Ovary (tissue), 9 donors: Measurements from ENCODE around the gene ZDHHC22. TPM values are rescaled to one million over a fixed set of nuclear protein-coding genes. Genes with fewer than 3 reads are reported as not detected.

Experiments
- DNase-seq, 5 donors: peaks; one replicate each; pipeline ENCODE4 v3.0.0-alpha.2; 2019 to 2020
- H3K27ac ChIP-seq, 2 donors: fragments of 200-600 bp; one replicate each; pipeline versions ENCODE4 v1.5.1 to v1.8.0; 2019 to 2022
- H3K27me3 ChIP-seq: fragments of 200-600 bp; one replicate; pipeline ENCODE4 v1.8.0; 2022
- H3K36me3 ChIP-seq: fragments of 200-600 bp; sonication (generic); one replicate; pipeline ENCODE4 v1.5.1; 2019
- H3K4me1 ChIP-seq: one replicate; pipeline ENCODE4 v1.8.1; 2013; ENCODE audit warnings: mild to moderate bottlenecking, moderate library complexity; ENCODE audit not compliant: insufficient read depth
- H3K4me3 ChIP-seq: fragments of 200-600 bp; sonication (generic); one replicate; pipeline ENCODE4 v1.5.1; 2017
- H3K9me3 ChIP-seq, 2 donors: fragments of 200-600 bp in 1 of 2; sonication (generic) in 1 of 2; one replicate each; pipeline versions ENCODE4 v1.5.1 to v1.8.1; 2013 to 2019; ENCODE audit warnings: mild to moderate bottlenecking in 1 of 2, moderate library complexity in 1 of 2
- EP300 ChIP-seq: sonication (generic); formaldehyde crosslinking; IDR thresholded peaks from one replicate; pipeline ENCODE4 v1.6.1; 2017; ENCODE audit warnings: antibody characterized with exemption
- POLR2A ChIP-seq: fragments of 450-650 bp; IDR thresholded peaks from one replicate; pipeline ENCODE4 v1.6.1; 2017; ENCODE audit warnings: antibody characterized with exemption, mild to moderate bottlenecking, moderate library complexity
- WGBS, 3 donors: extraction: QIAGEN DNeasy Blood & Tissue Kit in 1 of 3; methylation state at CpG; one replicate each; pipeline versions ENCODE4 v1.1.5 to v1.1.7; 2013 to 2017; 5-methylcytosine and 5-hydroxymethylcytosine counted together
- intact Hi-C, 4 donors: fragments of 100-400 bp; cut with DNase I; formaldehyde crosslinking; loops; one replicate each; pipeline versions ENCODE4 v1.11.0 to v1.15.1; 2022 to 2023
- polyA plus RNA-seq, 2 donors: library from polyadenylated mRNA; stranded (reverse); fragments of 200-250 nt in 1 of 2; fragments of 350-450 nt in 1 of 2; fragmentation: Illumina TruSeq in 1 of 2; extraction: RNeasy Lipid Tissue Mini Kit (QIAGEN cat#74804) in 1 of 2; gene quantifications; one replicate each; pipeline ENCODE4 v1.2.3, GENCODE V29; 2013 to 2014
- total RNA-seq, 7 donors: library from RNA; depleted of rRNA in 2 of 7; stranded (reverse); fragments of >200 nt in 2 of 7; fragmentation: NEBNext Ultra II Directional in 3 of 7; extraction: Animal tissue kit (Norgen Biotek cat#: 25700) in 3 of 7; gene quantifications; one replicate each; pipeline versions ENCODE4 v1.1.0 to v1.2.4, GENCODE V29; 2016 to 2023
- TF ChIP-seq, protein P1 (sequence below), 3 donors: fragments of 450-650 bp in 2 of 3; fragments of 200-600 bp in 1 of 3; IDR thresholded peaks; one replicate each; pipeline versions ENCODE4 v1.5.1 to v1.8.0; 2016 to 2022; ENCODE audit warnings: antibody characterized with exemption in 3 of 3, mild to moderate bottlenecking in 1 of 3
- donor health status: DM: no; HTN: no; CAD: no; lungs with moderate emphysema.
- donor health status: DM: no; HTN: no; CAD: no.
- donor health status: Bipolar disorder and iron deficiency.
- donor health status: DM: yes; HTN: yes; CAD: no.
- donor health status: DM: no; HTN: no; CAD: no.
- donor health status: DM: yes; HTN: yes; CAD: no.

Gene ZDHHC22
- total and polyA plus RNA-seq, 9 donors = 0.02 TPM; not detected in 8

- Histone ChIP-seq H3K4me3 (no peak overlapping the region), H3K4me1 (no peaks in the 10 kb centered on the region), H3K27ac (no peak overlapping the region), H3K36me3 (no peaks in the 10 kb centered on the region), H3K9me3 (no peaks in the 10 kb centered on the region), H3K27me3 (no peaks in the 10 kb centered on the region)
- intact Hi-C loops = loop anchor here in 1 of 4 donors (10.0 kb wide), 1 partner anchor 156 kb away; no protein-coding TSS in a partner anchor
- DNase-seq = no peak
- TF ChIP-seq EP300 = no peak
- TF ChIP-seq, protein P1, sequence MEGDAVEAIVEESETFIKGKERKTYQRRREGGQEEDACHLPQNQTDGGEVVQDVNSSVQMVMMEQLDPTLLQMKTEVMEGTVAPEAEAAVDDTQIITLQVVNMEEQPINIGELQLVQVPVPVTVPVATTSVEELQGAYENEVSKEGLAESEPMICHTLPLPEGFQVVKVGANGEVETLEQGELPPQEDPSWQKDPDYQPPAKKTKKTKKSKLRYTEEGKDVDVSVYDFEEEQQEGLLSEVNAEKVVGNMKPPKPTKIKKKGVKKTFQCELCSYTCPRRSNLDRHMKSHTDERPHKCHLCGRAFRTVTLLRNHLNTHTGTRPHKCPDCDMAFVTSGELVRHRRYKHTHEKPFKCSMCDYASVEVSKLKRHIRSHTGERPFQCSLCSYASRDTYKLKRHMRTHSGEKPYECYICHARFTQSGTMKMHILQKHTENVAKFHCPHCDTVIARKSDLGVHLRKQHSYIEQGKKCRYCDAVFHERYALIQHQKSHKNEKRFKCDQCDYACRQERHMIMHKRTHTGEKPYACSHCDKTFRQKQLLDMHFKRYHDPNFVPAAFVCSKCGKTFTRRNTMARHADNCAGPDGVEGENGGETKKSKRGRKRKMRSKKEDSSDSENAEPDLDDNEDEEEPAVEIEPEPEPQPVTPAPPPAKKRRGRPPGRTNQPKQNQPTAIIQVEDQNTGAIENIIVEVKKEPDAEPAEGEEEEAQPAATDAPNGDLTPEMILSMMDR (IDR thresholded peaks at IDR 0.05) = no peak
- no peak for TF ChIP-seq POLR2A
- WGBS, 3 donors = 62 to 75% (median 68%) methylated on average over 2 of the region's 2 CpGs
These were observed 17.3 kb upstream of the ZDHHC22 start for GRCh38 chr14:77158882-77159255.

- Histone ChIP-seq H3K4me3 (no peak overlapping the region), H3K27me3 (no peaks in the 10 kb centered on the region), H3K4me1 (no peaks in the 10 kb centered on the region), H3K9me3 (no peaks in the 10 kb centered on the region), H3K36me3 (no peaks in the 10 kb centered on the region), H3K27ac (no peak overlapping the region)
- intact Hi-C loops = loop anchor here in 1 of 4 donors (10.0 kb wide), 1 partner anchor 156 kb away; no protein-coding TSS in a partner anchor
- 12 to 18% (median 13%) methylated on average over 18 of the region's 18 CpGs for WGBS, 3 donors
- TF ChIP-seq POLR2A (no peak), EP300 (no peak)
- TF ChIP-seq, protein P1 (IDR thresholded peaks at IDR 0.05) = no peak
- DNase-seq = peak in 1 of 5 donors; percentile 41
These were observed 16.7 kb upstream of the ZDHHC22 start for GRCh38 chr14:77158175-77158881.

DNA sequence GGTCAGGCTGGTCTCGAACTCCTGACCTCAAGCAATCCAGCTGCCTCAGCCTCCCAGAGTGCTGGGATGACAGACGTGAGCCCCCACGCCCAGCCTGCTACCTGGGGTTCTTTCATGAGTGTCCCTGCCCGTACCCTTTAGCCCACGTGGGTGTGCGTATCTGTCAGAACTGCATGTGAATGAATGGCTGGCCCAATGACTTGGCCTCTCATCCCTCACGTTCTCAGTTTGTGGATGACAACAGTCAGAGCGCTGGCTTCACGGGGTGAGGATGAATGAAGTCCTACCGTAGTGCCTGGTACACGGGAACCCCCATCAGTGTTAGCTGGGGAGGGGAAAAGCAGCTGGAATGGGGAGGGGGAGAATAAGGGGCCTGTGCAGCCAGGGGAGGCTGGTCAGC, 16.1 kb upstream of the ZDHHC22 start:
- Histone ChIP-seq H3K9me3 (no peaks in the 10 kb centered on the region), H3K36me3 (no peaks in the 10 kb centered on the region), H3K4me1 (no peaks in the 10 kb centered on the region), H3K27me3 (no peaks in the 10 kb centered on the region), H3K27ac (no peak overlapping the region), H3K4me3 (no peak overlapping the region)
- intact Hi-C loops = loop anchor here in 1 of 4 donors (10.0 kb wide), 1 partner anchor 157 kb away; no protein-coding TSS in a partner anchor
- DNase-seq = no peak
- WGBS, 3 donors = 62 to 66% (median 63%) methylated on average over 11 of the region's 11 CpGs
- TF ChIP-seq, protein P1 (IDR thresholded peaks at IDR 0.05) = no peak
- TF ChIP-seq POLR2A = no peak
- no peak for TF ChIP-seq EP300

DNA sequence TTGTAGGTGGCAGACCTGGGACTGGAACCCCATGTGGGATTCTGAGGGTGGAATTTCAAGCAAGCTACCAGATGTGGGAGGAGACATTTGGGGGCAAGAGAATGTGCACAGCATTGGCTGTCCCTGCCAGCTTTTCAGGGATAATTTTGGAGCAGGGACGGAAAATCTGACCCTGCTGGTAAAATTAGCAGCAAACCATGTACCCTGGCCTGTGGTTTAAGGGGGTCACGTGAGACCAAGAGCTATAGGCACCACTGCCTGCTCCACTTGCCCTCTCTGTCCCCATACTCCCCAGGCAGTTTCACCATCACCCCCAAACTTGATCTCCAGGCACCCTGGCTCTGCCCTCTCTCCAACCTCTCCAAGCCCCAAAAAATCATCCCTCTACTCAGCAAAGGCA, 13.5 kb upstream of the ZDHHC22 start:
- intact Hi-C loops = loop anchor here in 1 of 4 donors (10.0 kb wide), 1 partner anchor 160 kb away; no protein-coding TSS in a partner anchor
- WGBS, 3 donors = 60 to 73% (median 67%) methylated on average over 2 of the region's 2 CpGs

More for the DNA sequence above, 13.5 kb upstream of the ZDHHC22 start:
- H3K27me3 ChIP-seq = no peaks in the 10 kb centered on the region
- no peaks in the 10 kb centered on the region for H3K36me3 ChIP-seq
- no peak overlapping the region for H3K27ac ChIP-seq
- no peak for DNase-seq
- H3K4me3 ChIP-seq = no peak overlapping the region
- H3K9me3 ChIP-seq = no peaks in the 10 kb centered on the region
- TF ChIP-seq POLR2A (no peak), EP300 (no peak)
- TF ChIP-seq, protein P1 (IDR thresholded peaks at IDR 0.05) = no peak
- H3K4me1 ChIP-seq = no peaks in the 10 kb centered on the region
